Measurements from ENCODE around the gene NOS3. TPM values are rescaled to one million over a fixed set of nuclear protein-coding genes. Genes with fewer than 3 reads are reported as not detected.

Gene NOS3
- total RNA-seq, 6 donors from 2014 or later, result 3.1 to 95.3 (median 16.2) TPM

DNA sequence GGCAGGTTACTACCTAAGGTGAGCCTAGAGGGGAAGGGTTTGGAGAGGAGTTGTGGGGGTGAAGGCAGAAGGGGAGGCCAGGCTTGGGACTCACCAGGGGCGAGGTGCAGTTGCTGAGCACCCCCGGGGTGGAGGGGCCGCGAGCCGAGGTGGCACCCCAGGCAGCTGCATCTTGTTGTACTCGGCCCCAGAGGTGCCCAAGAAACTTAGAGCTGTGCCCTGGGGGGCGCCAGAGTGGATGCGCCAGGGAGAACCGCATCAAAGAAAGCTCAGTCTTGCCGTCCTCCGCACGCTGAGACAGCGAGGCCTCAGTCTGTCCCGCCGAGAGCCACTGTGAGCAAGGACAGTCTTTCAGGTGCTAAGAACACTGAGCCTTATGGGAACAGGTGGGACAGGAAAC lies 26.1 kb downstream of the NOS3 start:
- DNase-seq, result peak in 1 of 2 donors; percentile 70
- no peak overlapping the region for H3K4me3 ChIP-seq
- peaks cover 0 to 34% (median 14%) of the 10 kb centered on the region in 4 donors for H3K27me3 ChIP-seq
- no peak overlapping the region for H3K27ac ChIP-seq
- TF ChIP-seq CTCF (IDR thresholded peaks at IDR 0.05) (no peak), POLR2AphosphoS5 (IDR thresholded peaks at IDR 0.05) (no peak), POLR2A (IDR thresholded peaks at IDR 0.05) (no peak), EP300 (IDR thresholded peaks at IDR 0.05) (no peak)
- no peak for ATAC-seq (ENCODE audit: low FRiP score in 2 of 2)
- H3K4me1 ChIP-seq, result peaks cover 23 to 44% (median 36%) of the 10 kb centered on the region in 4 donors
- 86 to 90% methylated on average over 14 to 15 of the region's 15 CpGs for WGBS, 2 donors
- peaks cover 0 to 5% (median 0%) of the 10 kb centered on the region in 4 donors for H3K36me3 ChIP-seq
- no peaks in the 10 kb centered on the region for H3K9me3 ChIP-seq

DNA sequence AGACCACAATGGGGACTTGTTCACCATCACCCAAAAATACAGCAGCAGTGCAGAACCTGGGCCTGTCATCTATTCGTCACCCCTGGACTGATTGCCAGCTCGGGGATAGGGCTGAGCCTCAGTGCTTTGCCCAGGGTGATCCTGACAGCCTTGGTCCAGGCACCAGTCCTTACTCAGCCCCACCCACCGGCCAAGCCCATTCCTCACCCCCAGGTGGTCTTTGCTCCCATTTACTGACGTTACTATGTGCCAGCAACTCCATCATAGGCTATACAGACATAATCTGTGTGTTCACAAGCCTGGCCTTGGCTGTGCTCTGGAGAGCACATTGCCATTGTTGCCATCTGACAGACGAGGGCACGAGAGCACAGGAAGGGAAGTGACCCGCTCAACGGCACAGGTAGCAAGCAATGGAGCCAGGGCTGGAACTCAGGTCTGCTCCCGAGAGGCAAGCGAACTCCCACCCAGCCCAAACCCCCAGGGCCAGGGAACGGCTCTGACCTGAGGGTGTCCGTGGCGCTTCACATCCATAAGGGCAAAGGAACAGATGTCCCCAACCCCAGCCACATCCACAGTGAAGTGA lies 26.6 kb downstream of the NOS3 start:
- Histone ChIP-seq H3K36me3 (peaks cover 0 to 5% (median 0%) of the 10 kb centered on the region in 4 donors), H3K27ac (no peak overlapping the region), H3K4me1 (peaks cover 23 to 38% (median 34%) of the 10 kb centered on the region in 4 donors), H3K27me3 (peaks cover 0 to 34% (median 14%) of the 10 kb centered on the region in 4 donors), H3K4me3 (peak overlapping the region in 2 of 4 donors; percentile 18 to 35), H3K9me3 (no peaks in the 10 kb centered on the region)
- ATAC-seq (ENCODE audit: low FRiP score in 2 of 2) (no peak), DNase-seq (no peak)
- 40 to 100% methylated on average over 1 to 13 of the region's 13 CpGs for WGBS, 2 donors
- TF ChIP-seq EP300 (IDR thresholded peaks at IDR 0.05) (no peak), CTCF (IDR thresholded peaks at IDR 0.05) (no peak), POLR2A (IDR thresholded peaks at IDR 0.05) (no peak), POLR2AphosphoS5 (IDR thresholded peaks at IDR 0.05) (no peak)

GRCh38 chr7:151017953-151018420 lies 27.2 kb downstream of the NOS3 start:
- TF ChIP-seq EP300 (IDR thresholded peaks at IDR 0.05) (no peak), CTCF (IDR thresholded peaks at IDR 0.05) (peak; percentile 87 to 94 (median 90))
- Histone ChIP-seq H3K4me3 (peak overlapping the region in 3 of 4 donors; percentile 18 to 35 (median 35)), H3K4me1 (peaks cover 23 to 34% (median 31%) of the 10 kb centered on the region in 4 donors), H3K36me3 (peaks cover 0 to 5% (median 0%) of the 10 kb centered on the region in 4 donors), H3K9me3 (no peaks in the 10 kb centered on the region), H3K27me3 (peaks cover 0 to 34% (median 14%) of the 10 kb centered on the region in 4 donors), H3K27ac (no peak overlapping the region)
- 5 to 8% methylated on average over 23 to 24 of the region's 34 CpGs for WGBS, 2 donors
- DNase-seq (peak; percentile 57 to 96), ATAC-seq (ENCODE audit: low FRiP score in 2 of 2) (peak; percentile 68 to 79)

DNA sequence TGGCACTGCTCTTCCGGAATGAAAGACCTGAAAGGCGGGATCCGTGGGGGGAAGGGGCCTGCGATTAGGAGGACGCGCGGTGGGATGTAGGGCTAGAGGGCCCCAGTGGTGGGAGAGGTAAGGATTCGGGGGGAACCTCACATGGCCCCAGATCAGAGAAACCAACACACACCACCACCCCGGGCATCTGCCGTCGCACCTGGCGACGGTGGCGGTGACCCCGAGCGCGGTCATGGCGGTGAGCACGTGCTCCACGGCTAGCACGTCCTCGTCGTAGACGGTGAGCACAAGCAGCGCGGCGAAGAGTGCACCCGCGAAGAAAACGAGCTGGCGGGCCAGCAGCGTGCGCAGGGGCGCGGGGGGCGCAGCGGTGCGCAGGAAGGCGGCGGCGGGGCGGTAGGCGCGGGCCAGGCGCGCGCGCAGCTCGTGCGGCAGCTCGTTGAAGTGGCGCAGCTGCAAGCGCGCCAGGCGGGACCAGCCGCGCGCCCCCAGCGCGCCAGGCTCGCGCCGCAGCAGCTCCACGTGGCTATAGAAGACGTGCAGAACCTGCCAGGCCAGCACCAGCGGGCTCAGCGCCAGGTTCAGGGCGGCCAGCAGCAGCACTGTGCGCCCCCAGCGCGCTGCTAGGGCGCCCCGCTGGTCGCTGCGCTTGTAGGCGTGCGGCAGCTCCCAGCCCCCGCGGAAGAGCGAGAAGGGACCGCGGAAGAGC lies 27.8 kb downstream of the NOS3 start:
- H3K27ac ChIP-seq, result no peak overlapping the region
- H3K9me3 ChIP-seq, result no peaks in the 10 kb centered on the region
- H3K27me3 ChIP-seq, result peaks cover 0 to 28% (median 14%) of the 10 kb centered on the region in 4 donors
- DNase-seq (peak in 1 of 2 donors; percentile 91), ATAC-seq (ENCODE audit: low FRiP score in 2 of 2) (peak in 1 of 2 donors; percentile 8)
- H3K4me3 ChIP-seq, result peak overlapping the region in 3 of 4 donors; percentile 18 to 35 (median 35)
- TF ChIP-seq POLR2A (IDR thresholded peaks at IDR 0.05), result no peak
- TF ChIP-seq POLR2AphosphoS5 (IDR thresholded peaks at IDR 0.05), result no peak
- TF ChIP-seq EP300 (IDR thresholded peaks at IDR 0.05), result no peak
- no peak for TF ChIP-seq CTCF (IDR thresholded peaks at IDR 0.05)
- peaks cover 0 to 4% (median 0%) of the 10 kb centered on the region in 4 donors for H3K36me3 ChIP-seq
- 2 to 6% methylated on average over 8 to 36 of the region's 82 CpGs for WGBS, 2 donors
- H3K4me1 ChIP-seq, result peaks cover 19 to 29% (median 25%) of the 10 kb centered on the region in 4 donors
